ENCODE data around the gene SIRPA. TPM values are rescaled to one million over a fixed set of nuclear protein-coding genes. Genes with fewer than 3 reads are reported as not detected.

SIRPA gene
- total and polyA plus RNA-seq, 2 of the 8 experiments (the other 6 are each of a cell fraction or from before 2014, with no cell fraction given), result 3.9 to 4.3 TPM

- no peak for TF ChIP-seq GTF2F1 (IDR thresholded peaks at IDR 0.05; ENCODE audit: borderline replicate concordance, low read depth, low read length)
- TF ChIP-seq CTCF (IDR thresholded peaks at IDR 0.05; ENCODE audit: control extremely low read depth in 1 of 3, insufficient read depth in 1 of 3, low read depth in 1 of 3, low read length in 3 of 3), result no peak
- no peak for TF ChIP-seq TAF1 (IDR thresholded peaks at IDR 0.05; ENCODE audit: low read depth, low read length)
- no peak for TF ChIP-seq SP2 (IDR thresholded peaks at IDR 0.05; ENCODE audit: low read length)
- TF ChIP-seq NANOG (IDR thresholded peaks at IDR 0.05; ENCODE audit: insufficient read depth, low read depth, low read length, poor library complexity, severe bottlenecking), result no peak
- no peak for TF ChIP-seq CHD1 (IDR thresholded peaks at IDR 0.05; ENCODE audit: low read depth, low read length)
Observed at GRCh38 chr20:1876217-1876921, 18.8 kb upstream of the SIRPA start (continued).
